ENCODE measurements around the gene APOBEC3B. TPM values are rescaled to one million over a fixed set of nuclear protein-coding genes. Genes with fewer than 3 reads are reported as not detected.

The APOBEC3B gene
- total RNA-seq, 4 donors from 2014 or later: 1.7 to 5.1 (median 2.9) TPM; not detected in 1

- intact Hi-C loops (cut with DNase I): no loop called here
- no peaks in the 10 kb centered on the region for H3K27me3 ChIP-seq
- no peaks in the 10 kb centered on the region for H3K9me3 ChIP-seq
- H3K36me3 ChIP-seq: no peaks in the 10 kb centered on the region
- 84 to 94% methylated on average over 12 of the region's 12 CpGs for WGBS, 2 donors
- H3K4me1 ChIP-seq: peaks cover 6 to 11% of the 10 kb centered on the region in 2 donors
- H3K4me3 ChIP-seq (replicated peaks in 1 of 3): no peak overlapping the region
- TF ChIP-seq CTCF (IDR thresholded peaks at IDR 0.05) (no peak), POLR2A (IDR thresholded peaks at IDR 0.05) (no peak)
- no peak overlapping the region for H3K27ac ChIP-seq
- DNase-seq: no peak
Measured at GRCh38 chr22:38937541-38937940, 44.6 kb upstream of the APOBEC3B start.

- Histone ChIP-seq H3K4me3 (replicated peaks in 1 of 3) (no peak overlapping the region), H3K9me3 (no peaks in the 10 kb centered on the region), H3K27ac (no peak overlapping the region), H3K27me3 (no peaks in the 10 kb centered on the region), H3K4me1 (peaks cover 6 to 11% of the 10 kb centered on the region in 2 donors), H3K36me3 (no peaks in the 10 kb centered on the region)
- DNase-seq: no peak
- TF ChIP-seq POLR2A (IDR thresholded peaks at IDR 0.05) (no peak), CTCF (IDR thresholded peaks at IDR 0.05) (no peak)
- intact Hi-C loops (cut with DNase I): no loop called here
- 85 to 92% methylated on average over 11 of the region's 11 CpGs for WGBS, 2 donors
Measured at GRCh38 chr22:38938221-38938620, 43.9 kb upstream of the APOBEC3B start.

- Histone ChIP-seq H3K4me3 (replicated peaks in 1 of 3) (no peak overlapping the region), H3K27me3 (no peaks in the 10 kb centered on the region), H3K36me3 (no peaks in the 10 kb centered on the region), H3K27ac (no peak overlapping the region), H3K4me1 (peaks cover 6 to 11% of the 10 kb centered on the region in 2 donors), H3K9me3 (no peaks in the 10 kb centered on the region)
- no peak for TF ChIP-seq CTCF (IDR thresholded peaks at IDR 0.05)
- 80 to 83% methylated on average over 7 of the region's 7 CpGs for WGBS, 2 donors
- intact Hi-C loops (cut with DNase I): no loop called here
- DNase-seq: no peak
Measured at GRCh38 chr22:38938925-38939324, 43.2 kb upstream of the APOBEC3B start.

- intact Hi-C loops (cut with DNase I): no loop called here
- Histone ChIP-seq H3K27ac (no peak overlapping the region), H3K9me3 (no peaks in the 10 kb centered on the region), H3K27me3 (no peaks in the 10 kb centered on the region), H3K36me3 (no peaks in the 10 kb centered on the region), H3K4me3 (replicated peaks in 1 of 3) (no peak overlapping the region), H3K4me1 (no peaks in the 10 kb centered on the region)
- no peak for TF ChIP-seq CTCF (IDR thresholded peaks at IDR 0.05)
- no peak for TF ChIP-seq POLR2A (IDR thresholded peaks at IDR 0.05)
- DNase-seq: no peak
- 88 to 93% methylated on average over 6 of the region's 6 CpGs for WGBS, 2 donors
Measured at GRCh38 chr22:38940811-38941384, 41.2 kb upstream of the APOBEC3B start.

- DNase-seq: no peak
- Histone ChIP-seq H3K9me3 (no peaks in the 10 kb centered on the region), H3K4me1 (no peaks in the 10 kb centered on the region), H3K27me3 (no peaks in the 10 kb centered on the region), H3K27ac (no peak overlapping the region), H3K36me3 (no peaks in the 10 kb centered on the region), H3K4me3 (replicated peaks in 1 of 3) (no peak overlapping the region)
- WGBS, 2 donors: 62 to 64% methylated on average over 13 of the region's 13 CpGs
- TF ChIP-seq CTCF (IDR thresholded peaks at IDR 0.05): no peak
- TF ChIP-seq POLR2A (IDR thresholded peaks at IDR 0.05): no peak
- intact Hi-C loops (cut with DNase I): no loop called here
Measured at GRCh38 chr22:38941488-38941987, 40.6 kb upstream of the APOBEC3B start.

Measured in thyroid gland (tissue), 4 donors.